ENCODE measurements around the gene TNS1.

Gene TNS1

GRCh38 chr2:217852555-217853211 lies 150.1 kb downstream of the TNS1 start:
- H3K36me3 ChIP-seq (replicated peaks; ENCODE audit: insufficient read depth, low read length) = no peaks in the 10 kb centered on the region
- DNase-seq = no peak
- no peaks in the 10 kb centered on the region for H3K79me2 ChIP-seq (ENCODE audit: low read length)
- no peaks in the 10 kb centered on the region for H3K9me2 ChIP-seq (replicated peaks; ENCODE audit: insufficient read depth, low read length)
- no peaks in the 10 kb centered on the region for H4K20me1 ChIP-seq (ENCODE audit: insufficient read depth, low read length)
- no peak overlapping the region for H3K4me2 ChIP-seq (ENCODE audit: low read depth, low read length)
- H3K9ac ChIP-seq (ENCODE audit: low read length) = no peak overlapping the region
- no peaks in the 10 kb centered on the region for H3K9me3 ChIP-seq (replicated peaks; ENCODE audit: insufficient read depth, low read length)
- H3K27ac ChIP-seq (ENCODE audit: low read length) = no peak overlapping the region
- H3K27me3 ChIP-seq (replicated peaks; ENCODE audit: insufficient read depth, low read length) = 0 out of 2 replicates have a peak, but pooled peaks cover 3% of the 10 kb centered on the region
- no peak overlapping the region for H3K4me3 ChIP-seq (ENCODE audit: low read length)
- H3F3A ChIP-seq (ENCODE audit: insufficient read depth, low read length) = no peaks in the 10 kb centered on the region
- TF ChIP-seq CTCF (IDR thresholded peaks at IDR 0.05; ENCODE audit: low read length) = no peak
- TF ChIP-seq EZH2 (optimal IDR thresholded peaks at IDR 0.05; ENCODE audit: low read depth, low read length) = no peak
- TF ChIP-seq EZH2phosphoT487 (IDR thresholded peaks at IDR 0.05; ENCODE audit: low read length) = no peak
- H2AFZ ChIP-seq (ENCODE audit: low read length) = no peak overlapping the region
- H3K4me1 ChIP-seq (ENCODE audit: low read length) = no peaks in the 10 kb centered on the region

GRCh38 chr2:217851191-217852020 lies 151.4 kb downstream of the TNS1 start:
- TF ChIP-seq EZH2 (optimal IDR thresholded peaks at IDR 0.05; ENCODE audit: low read depth, low read length) (no peak), CTCF (IDR thresholded peaks at IDR 0.05; ENCODE audit: low read length) (no peak), EZH2phosphoT487 (IDR thresholded peaks at IDR 0.05; ENCODE audit: low read length) (no peak)
- DNase-seq = no peak
- H3K36me3 ChIP-seq (replicated peaks; ENCODE audit: insufficient read depth, low read length) = no peaks in the 10 kb centered on the region
- H3K4me3 ChIP-seq (ENCODE audit: low read length) = no peak overlapping the region
- H3K4me2 ChIP-seq (ENCODE audit: low read depth, low read length) = no peak overlapping the region
- no peak overlapping the region for H2AFZ ChIP-seq (ENCODE audit: low read length)
- H3F3A ChIP-seq (ENCODE audit: insufficient read depth, low read length) = no peaks in the 10 kb centered on the region
- no peaks in the 10 kb centered on the region for H4K20me1 ChIP-seq (ENCODE audit: insufficient read depth, low read length)
- H3K79me2 ChIP-seq (ENCODE audit: low read length) = no peaks in the 10 kb centered on the region
- 0 out of 2 replicates have a peak, but pooled peaks cover 3% of the 10 kb centered on the region for H3K27me3 ChIP-seq (replicated peaks; ENCODE audit: insufficient read depth, low read length)
- no peaks in the 10 kb centered on the region for H3K9me2 ChIP-seq (replicated peaks; ENCODE audit: insufficient read depth, low read length)
- no peaks in the 10 kb centered on the region for H3K4me1 ChIP-seq (ENCODE audit: low read length)
- H3K9me3 ChIP-seq (replicated peaks; ENCODE audit: insufficient read depth, low read length) = no peaks in the 10 kb centered on the region
- H3K9ac ChIP-seq (ENCODE audit: low read length) = no peak overlapping the region
- H3K27ac ChIP-seq (ENCODE audit: low read length) = no peak overlapping the region

- H3K36me3 ChIP-seq (replicated peaks; ENCODE audit: insufficient read depth, low read length) = no peaks in the 10 kb centered on the region
- TF ChIP-seq CTCF (IDR thresholded peaks at IDR 0.05; ENCODE audit: low read length) (no peak), EZH2phosphoT487 (IDR thresholded peaks at IDR 0.05; ENCODE audit: low read length) (no peak), EZH2 (optimal IDR thresholded peaks at IDR 0.05; ENCODE audit: low read depth, low read length) (no peak)
- no peaks in the 10 kb centered on the region for H3K9me3 ChIP-seq (replicated peaks; ENCODE audit: insufficient read depth, low read length)
- no peak overlapping the region for H3K9ac ChIP-seq (ENCODE audit: low read length)
- DNase-seq = no peak
- no peak overlapping the region for H2AFZ ChIP-seq (ENCODE audit: low read length)
- no peak overlapping the region for H3K4me2 ChIP-seq (ENCODE audit: low read depth, low read length)
- H3F3A ChIP-seq (ENCODE audit: insufficient read depth, low read length) = no peaks in the 10 kb centered on the region
- no peaks in the 10 kb centered on the region for H3K9me2 ChIP-seq (replicated peaks; ENCODE audit: insufficient read depth, low read length)
- no peaks in the 10 kb centered on the region for H4K20me1 ChIP-seq (ENCODE audit: insufficient read depth, low read length)
- H3K27ac ChIP-seq (ENCODE audit: low read length) = no peak overlapping the region
- H3K4me1 ChIP-seq (ENCODE audit: low read length) = no peaks in the 10 kb centered on the region
- no peak overlapping the region for H3K4me3 ChIP-seq (ENCODE audit: low read length)
- H3K79me2 ChIP-seq (ENCODE audit: low read length) = no peaks in the 10 kb centered on the region
- H3K27me3 ChIP-seq (replicated peaks; ENCODE audit: insufficient read depth, low read length) = no peaks in the 10 kb centered on the region
Observed at GRCh38 chr2:217849154-217849975, 153.4 kb downstream of the TNS1 start.

Data from MM.1S (cell line).